HG03521 (cell line): Measurements from ENCODE around the gene SMIM17.

Experiments
- ATAC-seq: cut with Tn5 transposase; IDR thresholded peaks from one replicate; pipeline ENCODE4 v1.9.1; 2021; ENCODE audit warnings: mild to moderate bottlenecking, moderate library complexity; ENCODE audit not compliant: unreplicated experiment

Gene SMIM17

GRCh38 chr19:56642711-56643459 lies at the start of gene SMIM17:
Gene SMIM17 (plus strand): TSS chr19:56643159. CDS start chr19:56645668, 2,509 bp downstream.
- no peak for ATAC-seq

GRCh38 chr19:56594446-56594782 lies 48.5 kb upstream of the SMIM17 start:
- ATAC-seq, result no peak

GRCh38 chr19:56594783-56595547 lies 48.0 kb upstream of the SMIM17 start, which contains the start of gene ZNF71:
Gene ZNF71 (plus strand): TSS chr19:56595302. CDS start chr19:56601559, 6,257 bp downstream.
- ATAC-seq, result peak; percentile 86

- no peak for ATAC-seq
Observed at GRCh38 chr19:56595548-56595899, 47.4 kb upstream of the SMIM17 start.

GRCh38 chr19:56596676-56597075 lies 46.3 kb upstream of the SMIM17 start:
- ATAC-seq, result no peak

- no peak for ATAC-seq
Observed at GRCh38 chr19:56597696-56598095, 45.3 kb upstream of the SMIM17 start.

- ATAC-seq, result no peak
Observed at GRCh38 chr19:56601375-56601774, 41.6 kb upstream of the SMIM17 start.

GRCh38 chr19:56603829-56604228 lies 39.1 kb upstream of the SMIM17 start:
- ATAC-seq, result no peak

- no peak for ATAC-seq
Observed at GRCh38 chr19:56608274-56608964, 34.5 kb upstream of the SMIM17 start.

GRCh38 chr19:56611288-56611687 lies 31.7 kb upstream of the SMIM17 start:
- ATAC-seq, result no peak

GRCh38 chr19:56612737-56613136 lies 30.2 kb upstream of the SMIM17 start:
- no peak for ATAC-seq

- no peak for ATAC-seq
Observed at GRCh38 chr19:56613639-56614038, 29.3 kb upstream of the SMIM17 start.

GRCh38 chr19:56617531-56617930 lies 25.4 kb upstream of the SMIM17 start:
- ATAC-seq, result no peak

GRCh38 chr19:56619121-56619520 lies 23.8 kb upstream of the SMIM17 start:
- ATAC-seq, result no peak

- no peak for ATAC-seq
Observed at GRCh38 chr19:56622374-56622773, 20.6 kb upstream of the SMIM17 start.

- ATAC-seq, result no peak
Observed at GRCh38 chr19:56623006-56623405, 20.0 kb upstream of the SMIM17 start.

- ATAC-seq, result no peak
Observed at GRCh38 chr19:56625708-56626107, 17.3 kb upstream of the SMIM17 start.

- no peak for ATAC-seq
Observed at GRCh38 chr19:56633021-56633420, 9.9 kb upstream of the SMIM17 start.

- no peak for ATAC-seq
Observed at GRCh38 chr19:56637976-56638555, 4.9 kb upstream of the SMIM17 start.

GRCh38 chr19:56639217-56639616 lies 3.7 kb upstream of the SMIM17 start:
- no peak for ATAC-seq

GRCh38 chr19:56643460-56643955 lies 549 bp downstream of the SMIM17 start:
- no peak for ATAC-seq
